Measurements from ENCODE around the gene MAD1L1.

Gene MAD1L1

DNA sequence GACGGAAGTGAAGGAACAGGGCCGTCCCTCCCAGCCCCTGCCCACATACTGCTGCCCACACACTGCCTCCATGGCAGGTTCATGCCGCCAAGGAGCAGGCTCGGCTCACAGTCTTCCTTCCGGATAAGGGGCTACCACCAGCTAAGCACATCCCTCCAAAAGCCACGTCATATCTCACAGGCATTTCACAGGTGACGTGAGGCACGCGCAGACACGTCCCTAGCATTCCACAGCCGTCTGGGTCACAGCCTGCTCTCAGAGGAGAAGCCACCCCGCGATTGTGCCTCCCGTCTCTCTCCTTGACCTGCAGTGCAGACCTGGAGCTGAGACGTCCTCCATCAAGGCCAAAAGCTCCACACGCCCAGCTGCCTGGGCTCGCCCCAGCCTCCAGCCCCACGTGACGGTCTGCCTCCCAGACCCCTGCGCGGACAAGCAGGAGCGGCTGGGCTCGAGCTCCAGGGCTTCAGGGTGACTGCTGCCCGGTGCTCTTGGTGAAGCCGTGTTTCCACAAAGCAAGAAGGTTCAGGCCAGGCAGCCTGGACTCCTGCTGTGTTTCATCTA is 114.0 kb downstream of the MAD1L1 start:
- TF ChIP-seq, protein P1, sequence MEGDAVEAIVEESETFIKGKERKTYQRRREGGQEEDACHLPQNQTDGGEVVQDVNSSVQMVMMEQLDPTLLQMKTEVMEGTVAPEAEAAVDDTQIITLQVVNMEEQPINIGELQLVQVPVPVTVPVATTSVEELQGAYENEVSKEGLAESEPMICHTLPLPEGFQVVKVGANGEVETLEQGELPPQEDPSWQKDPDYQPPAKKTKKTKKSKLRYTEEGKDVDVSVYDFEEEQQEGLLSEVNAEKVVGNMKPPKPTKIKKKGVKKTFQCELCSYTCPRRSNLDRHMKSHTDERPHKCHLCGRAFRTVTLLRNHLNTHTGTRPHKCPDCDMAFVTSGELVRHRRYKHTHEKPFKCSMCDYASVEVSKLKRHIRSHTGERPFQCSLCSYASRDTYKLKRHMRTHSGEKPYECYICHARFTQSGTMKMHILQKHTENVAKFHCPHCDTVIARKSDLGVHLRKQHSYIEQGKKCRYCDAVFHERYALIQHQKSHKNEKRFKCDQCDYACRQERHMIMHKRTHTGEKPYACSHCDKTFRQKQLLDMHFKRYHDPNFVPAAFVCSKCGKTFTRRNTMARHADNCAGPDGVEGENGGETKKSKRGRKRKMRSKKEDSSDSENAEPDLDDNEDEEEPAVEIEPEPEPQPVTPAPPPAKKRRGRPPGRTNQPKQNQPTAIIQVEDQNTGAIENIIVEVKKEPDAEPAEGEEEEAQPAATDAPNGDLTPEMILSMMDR (conservative IDR thresholded peaks at IDR 0.05; ENCODE audit: control insufficient read depth, insufficient read depth, low read depth, low read length) = no peak
- no peak overlapping the region for H3K4me3 ChIP-seq (ENCODE audit: control insufficient read depth, low read depth, low read length)
- no peak for DNase-seq (ENCODE audit: low read depth)

DNA sequence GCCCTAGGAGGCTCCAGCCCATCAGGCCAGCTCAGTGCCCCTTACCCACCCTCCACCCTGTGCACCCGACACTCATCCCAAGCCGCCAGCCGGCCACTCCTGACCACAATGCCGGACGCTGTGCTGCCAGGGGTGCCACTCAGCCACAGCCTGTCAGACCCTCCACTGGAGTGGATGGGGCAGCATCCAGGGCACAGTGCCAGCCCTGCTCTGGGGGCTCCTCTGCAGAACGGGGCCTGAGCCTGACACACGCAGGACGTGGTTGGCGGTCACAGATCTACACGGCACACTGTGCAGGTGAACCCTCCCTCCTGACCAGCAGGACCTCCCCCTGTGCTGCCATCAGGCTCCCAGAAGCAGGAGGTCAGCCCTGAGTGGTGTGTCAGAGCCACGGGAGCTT is 114.7 kb downstream of the MAD1L1 start:
- TF ChIP-seq, protein P1 (conservative IDR thresholded peaks at IDR 0.05; ENCODE audit: control insufficient read depth, insufficient read depth, low read depth, low read length) = no peak
- H3K4me3 ChIP-seq (ENCODE audit: control insufficient read depth, low read depth, low read length) = no peak overlapping the region
- no peak for DNase-seq (ENCODE audit: low read depth)

DNA sequence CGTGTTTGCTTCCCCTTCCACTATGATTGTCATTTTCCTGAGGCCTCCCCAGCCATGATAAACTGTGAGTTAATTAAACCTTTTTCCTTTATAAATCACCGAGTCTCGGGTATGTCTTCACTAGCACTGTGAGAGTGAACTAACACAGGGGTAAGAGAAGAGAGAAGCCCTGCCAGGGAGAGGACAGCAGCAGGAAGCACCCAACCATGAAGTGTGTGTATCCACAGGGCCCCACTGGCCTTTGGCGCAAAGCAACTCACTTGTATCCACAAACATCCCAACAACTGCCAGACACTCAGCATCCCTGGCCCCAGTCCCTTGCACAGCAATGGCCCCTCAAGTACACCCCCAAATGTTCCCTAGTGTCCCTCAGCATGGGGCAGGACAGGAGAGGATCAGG is 115.1 kb downstream of the MAD1L1 start:
- no peak overlapping the region for H3K4me3 ChIP-seq (ENCODE audit: control insufficient read depth, low read depth, low read length)
- TF ChIP-seq, protein P1 (conservative IDR thresholded peaks at IDR 0.05; ENCODE audit: control insufficient read depth, insufficient read depth, low read depth, low read length) = no peak
- no peak for DNase-seq (ENCODE audit: low read depth)

DNA sequence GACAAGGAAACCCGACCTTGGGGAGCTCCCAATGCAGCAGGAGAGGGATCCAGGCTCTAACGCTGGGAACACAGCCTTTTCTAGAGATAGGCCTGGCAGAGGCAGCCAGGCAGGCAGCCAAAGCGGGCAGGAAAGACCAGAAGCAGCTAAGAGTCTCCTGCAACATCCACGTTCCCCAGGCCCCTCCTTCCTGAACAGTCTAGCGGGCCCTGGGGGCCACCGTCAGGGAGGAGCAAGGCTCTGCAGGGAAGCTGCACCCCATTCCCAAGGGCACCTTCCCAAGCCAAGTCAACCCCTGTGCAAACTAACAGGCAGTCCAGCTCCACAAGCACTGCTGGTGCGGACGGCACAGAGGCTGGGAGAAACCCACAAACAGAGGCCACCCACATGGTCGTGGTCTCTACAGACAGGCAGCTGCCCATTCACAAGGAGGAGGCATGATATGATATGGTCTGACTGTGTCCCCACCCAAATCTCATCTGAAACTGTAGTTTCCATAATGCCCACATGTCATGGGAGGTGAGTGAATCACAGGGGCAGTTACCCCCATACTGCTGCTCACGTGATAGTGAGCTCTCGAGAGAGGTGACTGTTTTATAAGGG is 115.7 kb downstream of the MAD1L1 start:
- TF ChIP-seq, protein P1 (conservative IDR thresholded peaks at IDR 0.05; ENCODE audit: control insufficient read depth, insufficient read depth, low read depth, low read length) = no peak

DNA sequence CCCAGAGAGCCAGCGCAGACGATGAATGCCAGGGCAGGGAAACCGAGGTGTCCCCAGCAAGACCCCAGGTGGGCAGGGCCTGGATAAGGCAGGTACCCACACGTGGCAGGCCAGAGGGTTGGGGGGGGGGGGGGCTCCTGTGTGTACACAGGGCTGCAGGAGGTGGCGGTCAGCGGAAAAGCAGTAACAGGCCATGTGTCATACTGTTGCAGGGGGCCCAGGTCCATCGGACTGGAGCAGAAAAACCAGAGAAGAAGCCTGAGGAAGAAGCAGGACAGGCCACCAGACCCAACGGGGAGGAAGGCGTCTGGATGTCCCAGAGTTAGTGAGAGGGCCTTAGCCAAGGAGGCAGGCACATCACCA is 116.3 kb downstream of the MAD1L1 start:
- TF ChIP-seq, protein P1 (conservative IDR thresholded peaks at IDR 0.05; ENCODE audit: control insufficient read depth, insufficient read depth, low read depth, low read length) = no peak
- no peak overlapping the region for H3K4me3 ChIP-seq (ENCODE audit: control insufficient read depth, low read depth, low read length)

More for the DNA sequence above, 115.7 kb downstream of the MAD1L1 start:
- DNase-seq (ENCODE audit: low read depth) = no peak
- H3K4me3 ChIP-seq (ENCODE audit: control insufficient read depth, low read depth, low read length) = no peak overlapping the region

DNA sequence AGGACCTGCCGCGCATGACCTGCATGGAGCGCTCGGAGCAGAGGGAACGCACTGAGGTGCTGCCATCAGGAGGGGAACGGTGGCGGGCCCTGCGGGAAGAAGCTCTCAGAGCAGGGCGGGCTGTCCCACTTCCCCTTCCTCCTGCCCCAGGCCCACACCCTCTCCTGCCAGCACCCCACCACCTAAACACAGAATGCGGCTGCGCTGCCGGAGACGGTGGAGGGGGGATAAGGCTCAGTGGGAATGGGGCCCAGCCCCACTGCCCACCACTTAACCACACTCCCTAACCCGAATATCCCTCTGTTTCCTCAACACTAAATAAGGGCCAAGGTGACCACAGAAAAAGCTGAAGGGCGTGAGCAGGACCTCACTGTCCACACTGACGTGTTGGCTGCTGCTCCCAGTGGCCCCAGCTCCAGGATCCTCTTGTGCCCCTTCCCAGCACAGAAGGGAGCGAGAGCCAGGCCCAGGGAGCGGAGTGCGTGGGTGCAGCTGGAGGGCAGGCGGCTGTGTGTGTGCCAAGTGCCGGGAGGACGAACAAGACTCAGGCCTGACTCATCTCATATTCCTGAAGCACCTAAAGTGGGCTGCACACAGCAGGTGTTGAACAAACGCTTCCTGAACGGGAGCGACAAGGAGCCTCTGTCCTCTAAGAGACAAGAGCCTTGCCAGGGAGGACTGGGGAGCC is 116.8 kb downstream of the MAD1L1 start:
- TF ChIP-seq, protein P1 (conservative IDR thresholded peaks at IDR 0.05; ENCODE audit: control insufficient read depth, insufficient read depth, low read depth, low read length) = no peak
- no peak overlapping the region for H3K4me3 ChIP-seq (ENCODE audit: control insufficient read depth, low read depth, low read length)
- DNase-seq (ENCODE audit: low read depth) = peak; percentile 82

More for the DNA sequence above, 116.3 kb downstream of the MAD1L1 start:
- DNase-seq (ENCODE audit: low read depth) = no peak

All from fibroblast of mammary gland (primary cell).